Measurements from ENCODE around the gene SIGLEC10.

The SIGLEC10 gene

DNA sequence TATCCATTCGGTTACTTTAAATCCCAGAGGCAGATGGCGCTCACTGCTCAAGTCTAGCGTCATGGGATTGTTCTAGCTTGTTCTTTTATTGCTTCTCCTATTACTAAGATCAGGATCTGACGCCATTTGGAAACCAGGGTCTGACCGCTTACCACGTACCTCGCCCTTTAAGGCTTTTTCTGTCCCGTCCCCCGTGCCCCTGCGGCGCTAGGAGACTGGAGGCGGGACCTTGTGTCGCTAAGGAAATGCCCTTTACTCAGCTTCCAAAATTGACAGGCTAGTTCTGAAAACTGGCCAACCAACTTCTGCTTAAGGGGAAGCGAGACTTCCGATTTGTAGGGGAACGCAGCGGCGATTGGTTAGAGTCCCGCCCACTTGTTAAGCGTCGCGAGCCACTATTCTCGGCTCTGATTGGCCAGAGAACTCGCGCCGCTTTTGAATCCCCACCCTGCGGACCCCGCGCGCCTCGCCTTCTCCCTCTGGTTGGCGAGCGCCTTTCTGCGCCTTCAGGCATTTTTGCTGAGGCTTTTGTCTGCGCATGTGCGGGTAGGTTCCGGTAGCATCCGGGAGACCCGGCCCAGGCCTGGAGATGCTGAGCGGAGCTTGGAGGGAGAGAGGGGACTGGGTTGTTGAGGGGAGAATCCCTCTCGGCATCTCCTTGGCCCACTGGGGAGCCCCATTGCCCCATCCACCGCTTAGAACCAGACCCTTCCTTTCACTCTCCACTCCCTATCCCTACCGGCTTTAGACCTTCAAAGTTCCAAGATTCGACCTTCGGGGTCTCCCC lies 23.2 kb downstream of the SIGLEC10 start:
- peak; percentile 100 for DNase-seq (ENCODE audit: low read depth, low spot score)

DNA sequence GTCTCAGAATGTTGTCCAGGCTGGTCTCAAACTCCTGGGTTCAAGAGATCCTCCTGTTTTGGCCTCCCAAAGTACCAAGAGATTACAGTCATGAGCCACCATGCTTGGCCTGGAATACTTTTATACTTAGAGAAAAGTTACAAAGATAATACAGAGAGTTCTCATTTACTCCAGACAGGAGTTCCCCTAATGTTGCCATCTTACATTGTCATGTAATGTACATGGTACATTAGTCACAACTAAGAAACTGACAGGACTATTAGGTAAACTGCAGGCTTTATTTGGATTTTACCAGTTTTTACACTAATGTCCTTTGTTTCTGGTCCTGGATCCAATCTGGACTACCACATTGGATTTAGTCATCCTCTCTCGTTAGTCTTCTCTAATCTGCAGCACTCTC lies 24.7 kb downstream of the SIGLEC10 start:
- no peak for DNase-seq (ENCODE audit: low read depth, low spot score)

DNA sequence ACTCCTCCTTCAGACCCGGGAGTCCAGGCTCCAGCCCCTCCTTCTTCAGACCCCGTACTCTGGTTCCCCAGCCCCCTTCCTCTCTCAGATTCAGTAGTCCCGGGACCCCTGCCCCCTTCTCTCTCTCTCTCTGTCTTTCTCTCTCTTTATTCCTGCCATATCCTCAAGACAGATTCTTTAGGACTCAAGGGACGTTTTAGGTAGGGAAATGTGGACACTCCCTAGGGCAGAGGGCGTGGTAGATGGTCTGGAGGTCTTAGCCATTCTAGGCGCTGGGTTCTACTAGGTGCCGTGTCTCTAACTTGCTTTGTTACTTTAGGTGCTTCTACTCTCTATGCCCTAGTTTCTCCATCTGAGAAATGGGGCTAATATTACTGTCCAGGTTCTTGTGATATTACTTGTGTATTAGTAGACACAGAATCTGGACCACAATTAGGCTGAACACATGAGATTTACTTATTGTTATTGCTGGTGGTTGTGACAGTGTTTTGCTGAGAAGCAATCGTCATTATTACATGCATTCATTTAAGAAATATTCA lies 26.3 kb downstream of the SIGLEC10 start:
- DNase-seq (ENCODE audit: low read depth, low spot score) = no peak

DNA sequence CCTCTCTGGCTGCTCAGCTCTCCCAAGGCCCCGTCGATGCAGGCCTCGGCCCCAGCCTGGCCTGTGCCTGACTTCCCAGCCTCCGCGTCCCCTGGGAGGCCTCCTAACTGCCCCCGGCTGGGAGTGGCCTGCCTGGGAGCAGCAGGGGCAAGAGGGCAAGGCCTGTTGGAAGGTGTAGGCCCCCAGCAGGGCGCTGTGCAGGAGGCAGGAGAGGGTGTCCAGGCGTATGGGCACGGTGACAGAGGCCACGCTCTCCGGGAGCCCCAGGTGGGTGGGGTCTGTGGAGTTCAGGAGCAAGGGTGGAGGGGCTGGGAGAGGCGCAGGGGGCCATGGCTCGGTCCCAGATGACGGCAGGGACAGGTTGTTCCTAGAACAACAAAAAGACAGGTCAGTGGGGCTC lies 28.3 kb downstream of the SIGLEC10 start:
- DNase-seq (ENCODE audit: low read depth, low spot score) = no peak

DNA sequence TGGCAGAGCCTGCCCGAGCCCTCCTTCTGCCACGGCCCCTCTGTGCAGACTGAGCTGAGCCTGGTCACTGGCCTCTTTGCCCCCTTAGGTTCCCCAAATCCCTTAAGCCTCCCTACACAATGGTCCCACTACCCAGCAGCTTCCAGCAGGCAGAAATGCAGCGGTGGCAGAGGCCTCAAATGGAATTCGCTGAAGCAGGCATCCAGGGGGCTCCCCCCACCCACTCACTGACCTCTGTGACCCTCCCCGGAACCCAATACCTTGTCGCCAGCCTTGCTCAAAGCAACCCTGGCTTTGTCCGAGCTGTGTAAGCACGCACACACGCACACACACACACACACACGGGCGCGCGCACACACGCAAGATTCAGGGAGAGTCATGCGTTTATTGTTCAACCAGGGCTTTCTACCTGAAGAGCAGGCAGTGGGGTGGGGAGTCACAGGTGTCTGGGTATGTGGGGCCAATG lies 29.5 kb downstream of the SIGLEC10 start, which contains the start of gene LIM2:
TSS of gene LIM2 (minus strand) at position 51 of the 466 bp plus-strand sequence. CDS start 531 bp downstream, outside the sequence.
- no peak for DNase-seq (ENCODE audit: low read depth, low spot score)

DNA sequence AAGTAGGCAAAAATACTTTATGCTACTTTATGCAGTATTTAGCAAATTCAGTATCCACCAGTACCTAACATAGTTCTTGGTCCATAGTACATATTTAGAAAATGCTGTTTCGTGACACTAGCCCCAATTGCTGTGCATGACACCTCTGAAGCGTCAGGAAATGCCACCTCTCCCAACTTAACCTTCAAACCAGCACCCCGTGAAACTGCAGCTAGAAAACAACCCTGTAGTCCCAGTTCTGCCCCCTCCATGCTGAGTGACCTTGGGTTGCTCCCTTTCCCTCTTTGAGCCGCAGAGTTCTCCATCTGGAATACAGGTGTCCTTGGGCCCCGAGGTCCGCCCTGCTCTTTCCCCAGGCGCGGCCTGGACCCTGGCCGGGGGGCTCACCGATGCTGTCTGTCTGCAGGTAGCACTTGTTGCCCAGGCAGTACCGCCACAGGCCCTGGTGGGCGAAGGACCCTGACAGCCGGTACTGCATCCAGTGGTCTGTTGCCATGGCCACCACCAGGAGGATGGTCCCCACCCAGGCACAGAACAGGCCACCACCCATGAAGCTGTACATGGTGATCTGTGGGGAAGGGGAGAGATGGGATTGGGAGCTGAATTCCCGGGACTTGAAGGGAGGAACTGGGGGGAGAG lies 30.4 kb downstream of the SIGLEC10 start:
- DNase-seq (ENCODE audit: low read depth, low spot score) = no peak

DNA sequence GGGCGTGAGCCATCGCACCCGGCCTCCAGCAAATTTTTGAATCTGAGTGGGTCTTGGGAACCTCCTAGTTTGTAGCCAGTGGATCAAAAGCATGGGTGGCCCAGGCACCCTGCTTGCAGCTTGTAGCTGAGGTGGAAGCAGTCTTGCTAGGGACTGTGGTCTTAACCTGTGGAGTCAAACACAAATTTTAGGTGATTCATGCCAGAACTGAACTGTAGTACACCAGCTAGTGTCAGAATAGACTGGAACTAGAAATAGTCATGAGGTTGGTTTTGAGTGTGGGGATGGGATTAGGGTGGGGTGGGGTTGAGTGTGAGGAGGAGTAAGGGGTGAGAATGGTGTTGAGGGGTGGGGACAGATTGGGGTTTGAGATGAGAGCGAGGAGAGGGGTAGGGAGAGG lies 35.4 kb downstream of the SIGLEC10 start:
- no peak for DNase-seq (ENCODE audit: low read depth, low spot score)

DNA sequence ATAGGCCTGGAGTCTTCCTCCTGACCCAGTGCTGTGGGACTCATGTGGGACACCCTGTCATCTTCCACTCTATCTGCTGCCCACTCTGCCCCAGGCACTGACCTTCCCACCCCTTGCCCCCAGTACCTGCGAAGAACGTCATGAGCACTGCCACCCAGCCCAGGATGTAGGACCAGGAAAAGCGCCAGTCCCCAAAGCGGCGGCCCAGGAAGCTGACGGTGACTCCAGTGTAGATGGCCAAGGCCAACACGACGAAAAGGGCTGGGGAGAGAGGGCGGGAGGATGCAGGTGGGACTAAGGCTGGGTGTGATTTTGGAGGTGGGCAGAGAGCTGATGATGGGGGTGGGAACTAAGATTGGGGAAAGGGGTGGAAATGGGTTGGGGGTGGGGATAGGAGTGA lies 37.1 kb downstream of the SIGLEC10 start:
- DNase-seq (ENCODE audit: low read depth, low spot score) = no peak

DNA sequence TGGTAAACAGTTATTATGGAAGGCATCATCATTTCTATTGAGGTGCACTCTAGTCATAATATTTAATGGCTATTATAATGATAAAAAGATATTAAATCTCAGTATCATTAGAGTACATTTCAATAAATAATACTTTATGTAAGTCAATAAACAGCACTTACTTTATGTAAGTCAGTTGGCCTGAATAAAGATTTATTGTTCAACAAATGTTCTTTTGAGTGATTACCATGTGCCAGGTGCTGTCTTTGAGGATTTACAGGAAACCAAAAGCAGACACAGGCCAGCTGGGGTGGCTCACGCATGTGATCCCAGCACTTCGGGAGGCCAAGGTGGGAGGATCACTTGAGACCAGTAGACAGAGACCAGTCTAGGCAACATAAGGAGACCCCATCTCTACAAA lies 40.0 kb downstream of the SIGLEC10 start:
- no peak for DNase-seq (ENCODE audit: low read depth, low spot score)

DNA sequence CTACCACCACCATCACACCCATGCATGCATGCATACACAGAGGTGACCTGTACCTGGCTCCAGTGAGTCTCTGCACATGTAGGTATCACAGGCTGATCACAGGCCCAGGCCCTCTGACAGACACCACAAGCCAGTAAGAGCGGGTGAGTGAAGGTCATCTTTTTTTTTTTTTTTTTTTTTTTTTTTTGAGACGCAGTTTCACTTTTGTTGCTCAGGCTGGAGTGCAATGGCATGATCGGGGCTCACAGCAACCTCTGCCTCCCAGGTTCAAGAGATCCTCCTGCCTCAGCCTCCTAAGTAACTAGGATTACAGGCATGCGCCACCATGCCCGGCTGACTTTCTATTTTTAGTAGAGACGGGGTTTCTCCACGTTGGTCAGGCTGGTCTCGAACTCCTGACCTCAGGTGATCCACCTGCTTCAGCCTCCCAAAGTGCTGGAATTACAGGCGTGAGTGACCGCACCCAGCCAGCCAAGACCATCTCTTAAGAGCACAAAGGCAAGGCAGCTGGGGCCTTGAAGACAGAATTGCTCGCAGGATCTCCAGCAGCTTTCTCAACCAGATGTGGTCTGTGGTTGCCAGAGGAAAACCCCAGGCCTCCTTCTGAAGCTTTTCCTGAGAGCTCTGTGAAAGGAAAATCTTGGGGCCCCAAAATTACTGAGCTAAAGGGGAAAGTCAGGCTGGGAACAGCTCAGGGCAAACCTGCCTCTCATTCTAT lies 41.8 kb downstream of the SIGLEC10 start:
- no peak for DNase-seq (ENCODE audit: low read depth, low spot score)

DNA sequence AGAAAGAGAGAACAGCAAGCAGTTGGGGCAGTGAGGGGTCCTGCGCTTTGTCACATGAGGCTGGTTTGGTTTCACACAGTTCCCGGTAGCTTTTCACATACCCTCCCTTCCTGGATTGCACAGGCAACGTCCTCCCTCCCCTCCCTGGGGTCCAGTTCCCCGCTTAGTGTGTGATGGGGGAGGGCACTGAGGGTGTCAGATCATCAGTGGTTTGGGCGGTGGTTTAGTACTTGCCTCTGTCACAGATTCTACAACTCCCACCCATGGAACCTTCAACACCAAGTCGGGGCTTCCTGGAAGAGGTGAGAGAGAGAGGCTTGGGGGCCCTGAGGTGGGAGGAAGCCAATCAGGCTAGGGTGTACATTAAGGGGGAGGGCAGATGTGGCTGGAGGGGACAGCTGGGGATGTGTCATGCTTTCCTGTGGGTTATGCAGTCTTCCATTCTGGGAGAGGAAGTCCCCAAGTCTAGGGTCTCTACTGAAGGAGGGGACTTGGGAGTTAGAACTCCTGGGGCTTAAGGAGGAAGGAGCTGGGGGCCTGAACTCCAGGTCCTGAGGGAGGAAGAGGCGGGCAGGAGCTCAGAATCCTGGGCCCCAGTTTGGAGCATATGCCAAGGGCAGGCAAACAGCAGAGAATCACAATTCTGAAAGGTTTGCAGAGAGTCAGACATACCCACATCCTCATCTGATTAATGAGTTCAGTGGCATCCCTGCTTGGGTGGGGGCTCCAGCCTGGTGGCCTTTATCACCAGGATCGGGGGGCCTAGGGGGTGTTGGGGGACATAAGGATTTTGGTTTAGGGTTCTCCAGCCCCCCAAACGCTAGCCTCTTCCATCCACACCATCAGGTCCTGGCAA lies 44.6 kb downstream of the SIGLEC10 start, which contains the start of gene NKG7:
TSS of gene NKG7 (minus strand) at position 6 of the 856 bp plus-strand sequence. CDS start 119 bp downstream, outside the sequence.
- DNase-seq (ENCODE audit: low read depth, low spot score) = no peak

DNA sequence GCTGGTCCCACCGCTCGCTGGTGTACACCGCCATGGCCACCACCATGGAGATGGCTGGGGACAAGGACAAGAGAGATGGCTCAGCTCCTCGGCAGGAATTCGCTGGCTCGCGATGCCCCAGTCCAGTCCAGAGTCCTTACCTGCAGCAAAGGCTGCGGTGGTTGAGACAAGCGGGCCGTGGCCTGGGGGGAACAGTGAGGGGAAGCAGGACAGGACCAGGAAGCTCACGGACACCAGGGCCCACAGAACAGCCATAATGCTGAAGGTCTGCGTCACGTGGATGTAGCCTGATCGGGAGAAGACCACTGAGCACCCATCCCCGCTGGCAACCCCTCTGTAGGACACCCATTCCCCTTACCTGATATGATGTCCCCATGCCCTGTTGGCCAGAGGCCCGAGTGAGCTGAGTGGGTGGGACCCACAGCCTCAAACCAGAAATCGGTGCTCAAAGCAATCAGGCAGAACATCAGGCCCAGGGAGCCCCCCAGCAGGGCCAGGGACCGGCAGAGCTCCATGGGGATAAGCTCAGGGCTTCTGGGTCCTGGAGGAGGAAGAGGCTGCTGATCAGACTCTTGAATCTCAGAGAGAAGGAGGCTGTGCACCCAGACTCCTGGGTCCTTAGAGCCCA lies 45.3 kb downstream of the SIGLEC10 start:
- DNase-seq (ENCODE audit: low read depth, low spot score) = no peak

DNA sequence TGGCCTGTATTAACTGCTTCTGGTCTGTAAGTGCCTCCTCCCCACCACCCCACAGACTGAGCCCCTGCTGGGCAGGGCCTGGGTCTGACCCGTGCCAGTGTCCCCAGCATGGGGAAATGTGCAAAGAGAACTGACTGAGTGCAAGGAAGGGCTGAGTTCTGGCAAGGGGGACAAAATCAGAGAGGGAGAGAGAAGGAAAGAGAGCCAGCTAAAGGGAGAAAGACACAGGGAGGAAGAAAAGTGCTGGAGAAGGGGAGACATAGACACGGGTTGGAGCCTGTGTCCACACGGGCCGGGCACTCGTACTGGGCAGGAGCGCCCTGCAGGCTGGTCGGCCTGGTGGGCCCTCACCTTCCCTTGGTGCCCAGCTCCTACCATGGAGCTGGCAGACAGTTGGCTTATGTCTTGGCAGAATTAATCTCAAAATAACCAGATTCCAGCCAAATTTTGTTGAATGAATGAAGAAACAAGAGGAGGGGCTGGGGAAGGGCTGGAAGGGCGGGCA lies 46.2 kb downstream of the SIGLEC10 start:
- no peak for DNase-seq (ENCODE audit: low read depth, low spot score)

DNA sequence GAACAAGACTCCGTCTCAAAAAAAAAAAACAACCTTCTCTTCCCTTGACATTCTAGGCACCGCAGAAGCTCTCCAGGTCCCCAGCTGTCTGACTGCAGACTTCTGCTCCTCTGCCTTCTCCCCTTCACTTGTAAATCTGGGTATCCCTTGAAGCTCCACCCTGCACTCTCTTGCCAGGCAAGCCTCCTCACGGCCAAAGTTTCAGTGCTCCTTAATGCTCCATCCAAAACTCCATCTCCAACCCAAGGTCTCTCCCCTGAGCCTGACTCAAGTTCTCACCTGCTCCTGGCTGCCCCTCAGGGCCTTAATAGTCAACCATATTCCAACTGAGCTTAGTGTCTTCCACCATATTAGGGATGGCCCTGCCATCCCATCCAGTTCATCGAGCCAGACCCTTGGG lies 47.2 kb downstream of the SIGLEC10 start:
- DNase-seq (ENCODE audit: low read depth, low spot score) = no peak

DNA sequence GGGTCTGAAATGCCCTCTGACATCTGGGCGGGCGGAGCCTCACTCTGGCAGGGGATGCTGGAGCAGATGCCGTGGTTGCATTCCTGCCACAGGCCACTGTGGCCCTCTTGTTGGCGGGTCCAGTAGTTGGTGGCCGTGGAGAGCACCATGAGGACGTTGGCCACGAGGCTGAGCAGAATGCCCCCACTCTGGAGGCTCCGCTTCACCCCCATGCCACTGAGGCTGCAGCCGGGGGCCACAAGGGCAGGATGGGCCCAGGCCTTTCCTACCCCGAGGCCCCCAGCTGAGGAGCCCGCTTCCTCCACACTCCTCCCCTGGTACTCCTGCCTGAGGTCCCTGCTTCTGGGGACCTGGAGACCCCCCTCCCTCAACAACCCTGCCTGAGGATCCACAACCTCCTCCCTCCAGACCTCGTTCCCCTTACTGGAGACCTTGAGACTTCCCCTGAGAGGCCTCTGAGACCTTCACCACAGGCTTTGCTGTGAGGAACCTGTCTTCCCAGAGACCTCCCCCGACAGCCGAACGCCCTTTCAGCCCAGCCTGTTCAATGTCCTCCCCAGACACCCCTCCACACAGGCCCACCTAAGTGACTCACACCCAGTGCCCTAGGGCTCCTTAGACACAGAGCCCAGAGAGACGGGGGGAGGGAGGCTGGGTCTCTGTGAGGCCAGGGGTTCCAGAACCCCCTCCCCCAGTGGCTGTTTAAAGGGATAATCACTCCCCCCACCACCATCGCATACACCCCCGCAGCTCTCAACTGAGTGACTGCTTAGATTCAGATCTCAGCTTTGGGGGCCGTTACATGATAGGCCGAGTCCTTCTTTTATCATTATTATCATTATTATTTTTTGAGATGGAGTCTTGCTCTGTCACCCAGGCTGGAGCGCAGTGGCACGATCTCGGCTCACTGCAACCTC lies 48.8 kb downstream of the SIGLEC10 start, which contains the start of gene CLDND2:
TSS of gene CLDND2 (minus strand) at position 638 of the 917 bp plus-strand sequence. CDS start at position 212, 426 bp downstream.
- DNase-seq (ENCODE audit: low read depth, low spot score) = no peak

DNA sequence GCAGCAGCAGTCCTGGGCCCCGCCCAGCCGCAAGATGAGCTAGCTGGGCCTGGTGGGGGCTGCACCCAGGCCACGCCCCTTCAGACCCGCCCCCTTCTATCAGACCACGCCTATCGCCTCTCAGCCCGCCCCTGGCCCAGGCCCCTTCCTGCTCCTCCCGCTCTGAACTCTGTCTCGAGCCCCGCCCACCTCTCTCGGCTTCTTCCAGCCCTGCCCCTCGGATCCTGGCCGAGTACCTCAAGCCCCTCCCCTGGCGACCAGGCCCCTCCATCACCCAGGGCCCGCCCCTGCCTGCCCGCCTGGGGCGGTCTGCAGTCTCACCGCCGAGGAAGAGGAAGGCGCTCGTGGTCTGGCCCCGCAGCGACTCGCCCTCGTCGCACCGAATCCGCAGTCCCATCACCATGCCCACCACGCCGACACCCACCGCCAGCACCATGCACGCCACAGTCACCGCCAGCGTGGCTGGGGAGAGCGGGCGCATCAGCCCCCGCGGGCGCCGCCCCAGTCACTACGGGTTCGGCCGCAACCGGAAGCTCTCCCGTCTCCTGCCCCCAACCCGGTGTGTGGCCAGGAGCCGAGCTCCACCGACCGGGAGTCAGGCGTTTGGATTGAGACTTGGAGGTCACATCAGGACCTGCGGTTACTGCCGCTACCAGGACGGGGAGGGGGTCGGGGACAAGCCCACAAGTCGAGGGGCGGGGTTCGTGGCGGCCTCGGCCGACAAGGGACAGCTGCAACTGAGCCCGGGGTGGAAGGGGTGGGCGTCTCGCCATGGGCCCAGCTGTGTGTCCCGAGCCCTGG lies 49.7 kb downstream of the SIGLEC10 start:
- peak; percentile 80 for DNase-seq (ENCODE audit: low read depth, low spot score)

DNA sequence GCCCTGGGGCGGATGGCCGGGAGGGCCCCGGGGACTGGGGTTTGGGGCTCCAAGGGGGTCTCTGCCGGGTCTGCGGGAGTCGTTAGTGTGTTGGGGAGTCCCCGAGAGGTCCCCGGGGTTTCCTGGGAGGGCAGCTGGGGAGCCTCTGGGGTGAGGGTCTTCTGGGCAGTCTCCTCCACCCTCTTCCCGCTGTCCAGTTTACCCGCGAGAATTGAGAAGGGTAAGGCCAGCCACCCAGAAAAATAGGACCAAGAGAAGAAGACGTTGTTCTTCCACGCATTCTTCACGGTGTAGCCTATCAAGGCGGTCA lies 50.2 kb downstream of the SIGLEC10 start:
- DNase-seq (ENCODE audit: low read depth, low spot score) = no peak
